ENCODE data around the gene TMA7.

GRCh38 chr3:48407542-48408099 lies 32.4 kb upstream of the TMA7 start:
- TF ChIP-seq MAFK (conservative IDR thresholded peaks at IDR 0.05 in 1 of 2, IDR thresholded peaks at IDR 0.05 in 1 of 2; ENCODE audit: low read length in 2 of 2) = no peak
- no peak for TF ChIP-seq KAT7 (CRISPR knock-in tag; IDR thresholded peaks at IDR 0.05; ENCODE audit: borderline replicate concordance)
- no peak for TF ChIP-seq EP300 (IDR thresholded peaks at IDR 0.05; ENCODE audit: low read depth in 2 of 2, low read length in 2 of 2)
- TF ChIP-seq EP300 (CRISPR knock-in tag; IDR thresholded peaks at IDR 0.05; ENCODE audit: borderline replicate concordance) = no peak
- TF ChIP-seq KDM5B (CRISPR knock-in tag; IDR thresholded peaks at IDR 0.05; ENCODE audit: borderline replicate concordance) = no peak
- no peak for TF ChIP-seq POLR2AphosphoS5 (IDR thresholded peaks at IDR 0.05; ENCODE audit: low read depth, low read length)
- no peak for TF ChIP-seq MTF1 (CRISPR knock-in tag; IDR thresholded peaks at IDR 0.05)
- no peak for TF ChIP-seq LRRFIP1 (CRISPR knock-in tag; conservative IDR thresholded peaks at IDR 0.05)
- no peak for TF ChIP-seq CTCF (CRISPR knock-in tag; IDR thresholded peaks at IDR 0.05)
- no peak for TF ChIP-seq ELF1 (CRISPR knock-in tag; IDR thresholded peaks at IDR 0.05)
- no peak for TF ChIP-seq FIP1L1 (IDR thresholded peaks at IDR 0.05; ENCODE audit: borderline replicate concordance, insufficient read depth, low read depth, low read length)
- TF ChIP-seq ZBTB33 (CRISPR knock-in tag; IDR thresholded peaks at IDR 0.05) = no peak
